Measurements from ENCODE around the gene MLLT3. TPM values are rescaled to one million over a fixed set of nuclear protein-coding genes. Genes with fewer than 3 reads are reported as not detected.

Gene MLLT3
- total RNA-seq, 2 donors from 2014 or later: 5.6 to 5.7 TPM

GRCh38 chr9:20624201-20625002, 2.1 kb upstream of the MLLT3 start:
- WGBS, 2 donors: 3 to 6% methylated on average over 21 of the region's 21 CpGs
- no peaks in the 10 kb centered on the region for H3K9me3 ChIP-seq
- no peaks in the 10 kb centered on the region for H3K27me3 ChIP-seq
- H3K4me3 ChIP-seq: no peak overlapping the region
- TF ChIP-seq POLR2A (IDR thresholded peaks at IDR 0.05) (no peak), CTCF (IDR thresholded peaks at IDR 0.05) (peak; percentile 34 to 84 (median 75))
- H3K4me1 ChIP-seq: peaks cover 8% of the 10 kb centered on the region
- intact Hi-C loops (cut with DNase I): no loop called here
- H3K36me3 ChIP-seq (replicated peaks in 1 of 2; ENCODE audit: insufficient read depth in 1 of 2, low read depth in 2 of 2): no peaks in the 10 kb centered on the region
- ATAC-seq: peak; percentile 18
- peak; percentile 54 to 72 (median 68) for DNase-seq
- no peak overlapping the region for H3K27ac ChIP-seq

GRCh38 chr9:20623748-20624124, 1.4 kb upstream of the MLLT3 start:
- Histone ChIP-seq H3K9me3 (no peaks in the 10 kb centered on the region), H3K27ac (no peak overlapping the region), H3K27me3 (no peaks in the 10 kb centered on the region), H3K4me3 (peak overlapping the region in 1 of 2 donors; percentile 81), H3K4me1 (peaks cover 8% of the 10 kb centered on the region), H3K36me3 (replicated peaks in 1 of 2; ENCODE audit: insufficient read depth in 1 of 2, low read depth in 2 of 2) (no peaks in the 10 kb centered on the region)
- DNase-seq (no peak), ATAC-seq (no peak)
- intact Hi-C loops (cut with DNase I): no loop called here
- TF ChIP-seq CTCF (IDR thresholded peaks at IDR 0.05): no peak
- TF ChIP-seq POLR2A (IDR thresholded peaks at IDR 0.05): no peak
- 2 to 3% methylated on average over 7 of the region's 7 CpGs for WGBS, 2 donors

- WGBS, 2 donors: 0% methylated on average over 40 of the region's 40 CpGs
- no peak for ATAC-seq
- peak overlapping the region; percentile 81 to 92 for H3K4me3 ChIP-seq
- TF ChIP-seq POLR2A (IDR thresholded peaks at IDR 0.05) (no peak), CTCF (IDR thresholded peaks at IDR 0.05) (no peak)
- peaks cover 13% of the 10 kb centered on the region for H3K4me1 ChIP-seq
- H3K9me3 ChIP-seq: no peaks in the 10 kb centered on the region
- no peaks in the 10 kb centered on the region for H3K36me3 ChIP-seq (replicated peaks in 1 of 2; ENCODE audit: insufficient read depth in 1 of 2, low read depth in 2 of 2)
- H3K27ac ChIP-seq: peak overlapping the region in 2 of 4 donors; percentile 74 to 87
- H3K27me3 ChIP-seq: no peaks in the 10 kb centered on the region
- intact Hi-C loops (cut with DNase I): no loop called here
- peak; percentile 14 to 37 (median 22) for DNase-seq
Observed at GRCh38 chr9:20623021-20623747, 885 bp upstream of the MLLT3 start.

GRCh38 chr9:20621471-20622329, 599 bp downstream of the MLLT3 start:
- H3K27ac ChIP-seq: peak overlapping the region; percentile 52 to 87 (median 80)
- DNase-seq: peak; percentile 68 to 71 (median 70)
- no peaks in the 10 kb centered on the region for H3K27me3 ChIP-seq
- H3K4me1 ChIP-seq: peaks cover 18% of the 10 kb centered on the region
- peak; percentile 58 for ATAC-seq
- TF ChIP-seq CTCF (IDR thresholded peaks at IDR 0.05) (no peak), POLR2A (IDR thresholded peaks at IDR 0.05) (no peak)
- WGBS, 2 donors: 0 to 1% methylated on average over 33 to 81 of the region's 82 CpGs
- intact Hi-C loops (cut with DNase I): no loop called here
- no peaks in the 10 kb centered on the region for H3K36me3 ChIP-seq (replicated peaks in 1 of 2; ENCODE audit: insufficient read depth in 1 of 2, low read depth in 2 of 2)
- H3K4me3 ChIP-seq: peak overlapping the region; percentile 81 to 92
- H3K9me3 ChIP-seq: no peaks in the 10 kb centered on the region

All from body of pancreas (tissue), 4 donors.